ENCODE results near the gene FADS3. TPM values are rescaled to one million over a fixed set of nuclear protein-coding genes. Genes with fewer than 3 reads are reported as not detected.

FADS3 gene
- total and polyA plus RNA-seq, 2 of the 13 experiments (the other 11 are each of a cell fraction or from before 2014, with no cell fraction given) = 13.4 to 23.2 TPM

DNA sequence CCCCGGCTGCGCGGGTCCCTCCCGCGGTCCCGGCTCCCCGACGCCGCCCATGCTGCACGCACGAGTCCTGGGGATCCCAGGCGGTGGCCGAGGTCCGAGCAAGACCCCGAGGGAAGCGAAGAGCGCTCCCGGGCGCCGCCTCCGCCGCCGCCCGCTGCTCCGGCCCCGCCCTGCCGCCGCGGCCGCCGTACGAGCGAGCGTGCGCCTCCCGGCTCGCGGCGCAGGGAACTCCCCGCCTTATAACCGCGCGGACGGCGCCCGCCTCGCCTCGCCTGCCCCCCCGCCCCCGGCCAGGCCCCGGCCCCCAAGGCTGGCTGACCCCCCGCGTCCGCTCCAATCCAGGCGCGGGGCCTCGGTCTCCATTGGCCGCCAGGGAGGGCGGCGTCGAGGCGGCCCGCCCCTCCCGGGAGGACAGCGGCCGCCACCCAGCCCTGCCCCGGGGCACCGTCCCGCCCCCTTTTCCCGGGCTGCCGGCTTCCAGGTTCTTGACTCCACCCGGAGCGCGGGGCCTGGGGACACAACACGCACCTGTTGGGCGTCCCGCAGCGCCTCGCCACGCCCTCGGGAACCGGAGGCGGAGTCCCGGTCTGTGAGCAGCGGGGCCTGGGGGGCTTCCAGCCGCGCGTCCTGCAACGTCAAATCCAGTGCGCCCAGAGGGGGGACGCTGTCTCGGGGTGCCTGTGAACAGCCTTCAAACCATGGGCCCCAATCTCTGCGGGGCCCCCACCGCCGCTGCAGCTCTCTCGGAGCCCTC lies at the start of gene FADS3 (continued):
- TF ChIP-seq TFE3 (CRISPR knock-in tag; IDR thresholded peaks at IDR 0.05) (no peak), ZMYM2 (CRISPR knock-in tag; IDR thresholded peaks at IDR 0.05) (no peak), ZNF33A (CRISPR knock-in tag; IDR thresholded peaks at IDR 0.05; ENCODE audit: borderline replicate concordance) (no peak), ZNF598 (CRISPR knock-in tag; IDR thresholded peaks at IDR 0.05; ENCODE audit: borderline replicate concordance) (0 out of 2 replicates have a peak, but pooled peaks have one; percentile 18), CCDC6 (CRISPR knock-in tag; IDR thresholded peaks at IDR 0.05) (0 out of 2 replicates have a peak, but pooled peaks have one; percentile 27), ZNF138 (CRISPR knock-in tag; IDR thresholded peaks at IDR 0.05; ENCODE audit: low read depth) (no peak), ZNF724P (CRISPR knock-in tag; IDR thresholded peaks at IDR 0.05; ENCODE audit: borderline replicate concordance) (peak; percentile 58; the same call in 1 of the 2 replicates), RXRA (CRISPR knock-in tag; IDR thresholded peaks at IDR 0.05) (peak; percentile 26; the same call in 1 of the 2 replicates), ARHGAP35 (CRISPR knock-in tag; IDR thresholded peaks at IDR 0.05; ENCODE audit: borderline replicate concordance) (0 out of 2 replicates have a peak, but pooled peaks have one; percentile 30), ZNF777 (CRISPR knock-in tag; IDR thresholded peaks at IDR 0.05) (peak; percentile 34; the same call in 1 of the 2 replicates), TMF1 (CRISPR knock-in tag; IDR thresholded peaks at IDR 0.05; ENCODE audit: low read depth) (no peak), SALL1 (CRISPR knock-in tag; IDR thresholded peaks at IDR 0.05) (0 out of 2 replicates have a peak, but pooled peaks have one; percentile 24), POGZ (CRISPR knock-in tag; IDR thresholded peaks at IDR 0.05) (no peak), NFYC (CRISPR knock-in tag; IDR thresholded peaks at IDR 0.05) (peak; percentile 40), MEIS2 (CRISPR knock-in tag; IDR thresholded peaks at IDR 0.05) (no peak)
- TF ChIP-seq, protein P1, sequence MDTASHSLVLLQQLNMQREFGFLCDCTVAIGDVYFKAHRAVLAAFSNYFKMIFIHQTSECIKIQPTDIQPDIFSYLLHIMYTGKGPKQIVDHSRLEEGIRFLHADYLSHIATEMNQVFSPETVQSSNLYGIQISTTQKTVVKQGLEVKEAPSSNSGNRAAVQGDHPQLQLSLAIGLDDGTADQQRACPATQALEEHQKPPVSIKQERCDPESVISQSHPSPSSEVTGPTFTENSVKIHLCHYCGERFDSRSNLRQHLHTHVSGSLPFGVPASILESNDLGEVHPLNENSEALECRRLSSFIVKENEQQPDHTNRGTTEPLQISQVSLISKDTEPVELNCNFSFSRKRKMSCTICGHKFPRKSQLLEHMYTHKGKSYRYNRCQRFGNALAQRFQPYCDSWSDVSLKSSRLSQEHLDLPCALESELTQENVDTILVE (CRISPR knock-in tag; IDR thresholded peaks at IDR 0.05) = peak; percentile 48; the same call in 1 of the 2 replicates
- TF ChIP-seq, protein P2, sequence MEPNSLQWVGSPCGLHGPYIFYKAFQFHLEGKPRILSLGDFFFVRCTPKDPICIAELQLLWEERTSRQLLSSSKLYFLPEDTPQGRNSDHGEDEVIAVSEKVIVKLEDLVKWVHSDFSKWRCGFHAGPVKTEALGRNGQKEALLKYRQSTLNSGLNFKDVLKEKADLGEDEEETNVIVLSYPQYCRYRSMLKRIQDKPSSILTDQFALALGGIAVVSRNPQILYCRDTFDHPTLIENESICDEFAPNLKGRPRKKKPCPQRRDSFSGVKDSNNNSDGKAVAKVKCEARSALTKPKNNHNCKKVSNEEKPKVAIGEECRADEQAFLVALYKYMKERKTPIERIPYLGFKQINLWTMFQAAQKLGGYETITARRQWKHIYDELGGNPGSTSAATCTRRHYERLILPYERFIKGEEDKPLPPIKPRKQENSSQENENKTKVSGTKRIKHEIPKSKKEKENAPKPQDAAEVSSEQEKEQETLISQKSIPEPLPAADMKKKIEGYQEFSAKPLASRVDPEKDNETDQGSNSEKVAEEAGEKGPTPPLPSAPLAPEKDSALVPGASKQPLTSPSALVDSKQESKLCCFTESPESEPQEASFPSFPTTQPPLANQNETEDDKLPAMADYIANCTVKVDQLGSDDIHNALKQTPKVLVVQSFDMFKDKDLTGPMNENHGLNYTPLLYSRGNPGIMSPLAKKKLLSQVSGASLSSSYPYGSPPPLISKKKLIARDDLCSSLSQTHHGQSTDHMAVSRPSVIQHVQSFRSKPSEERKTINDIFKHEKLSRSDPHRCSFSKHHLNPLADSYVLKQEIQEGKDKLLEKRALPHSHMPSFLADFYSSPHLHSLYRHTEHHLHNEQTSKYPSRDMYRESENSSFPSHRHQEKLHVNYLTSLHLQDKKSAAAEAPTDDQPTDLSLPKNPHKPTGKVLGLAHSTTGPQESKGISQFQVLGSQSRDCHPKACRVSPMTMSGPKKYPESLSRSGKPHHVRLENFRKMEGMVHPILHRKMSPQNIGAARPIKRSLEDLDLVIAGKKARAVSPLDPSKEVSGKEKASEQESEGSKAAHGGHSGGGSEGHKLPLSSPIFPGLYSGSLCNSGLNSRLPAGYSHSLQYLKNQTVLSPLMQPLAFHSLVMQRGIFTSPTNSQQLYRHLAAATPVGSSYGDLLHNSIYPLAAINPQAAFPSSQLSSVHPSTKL (CRISPR knock-in tag; IDR thresholded peaks at IDR 0.05) = peak; percentile 10; the same call in 1 of the 2 replicates
- TF ChIP-seq, protein P3, sequence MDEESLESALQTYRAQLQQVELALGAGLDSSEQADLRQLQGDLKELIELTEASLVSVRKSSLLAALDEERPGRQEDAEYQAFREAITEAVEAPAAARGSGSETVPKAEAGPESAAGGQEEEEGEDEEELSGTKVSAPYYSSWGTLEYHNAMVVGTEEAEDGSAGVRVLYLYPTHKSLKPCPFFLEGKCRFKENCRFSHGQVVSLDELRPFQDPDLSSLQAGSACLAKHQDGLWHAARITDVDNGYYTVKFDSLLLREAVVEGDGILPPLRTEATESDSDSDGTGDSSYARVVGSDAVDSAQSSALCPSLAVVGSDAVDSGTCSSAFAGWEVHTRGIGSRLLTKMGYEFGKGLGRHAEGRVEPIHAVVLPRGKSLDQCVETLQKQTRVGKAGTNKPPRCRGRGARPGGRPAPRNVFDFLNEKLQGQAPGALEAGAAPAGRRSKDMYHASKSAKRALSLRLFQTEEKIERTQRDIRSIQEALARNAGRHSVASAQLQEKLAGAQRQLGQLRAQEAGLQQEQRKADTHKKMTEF (CRISPR knock-in tag; IDR thresholded peaks at IDR 0.05) = no peak
- TF ChIP-seq, protein P4, sequence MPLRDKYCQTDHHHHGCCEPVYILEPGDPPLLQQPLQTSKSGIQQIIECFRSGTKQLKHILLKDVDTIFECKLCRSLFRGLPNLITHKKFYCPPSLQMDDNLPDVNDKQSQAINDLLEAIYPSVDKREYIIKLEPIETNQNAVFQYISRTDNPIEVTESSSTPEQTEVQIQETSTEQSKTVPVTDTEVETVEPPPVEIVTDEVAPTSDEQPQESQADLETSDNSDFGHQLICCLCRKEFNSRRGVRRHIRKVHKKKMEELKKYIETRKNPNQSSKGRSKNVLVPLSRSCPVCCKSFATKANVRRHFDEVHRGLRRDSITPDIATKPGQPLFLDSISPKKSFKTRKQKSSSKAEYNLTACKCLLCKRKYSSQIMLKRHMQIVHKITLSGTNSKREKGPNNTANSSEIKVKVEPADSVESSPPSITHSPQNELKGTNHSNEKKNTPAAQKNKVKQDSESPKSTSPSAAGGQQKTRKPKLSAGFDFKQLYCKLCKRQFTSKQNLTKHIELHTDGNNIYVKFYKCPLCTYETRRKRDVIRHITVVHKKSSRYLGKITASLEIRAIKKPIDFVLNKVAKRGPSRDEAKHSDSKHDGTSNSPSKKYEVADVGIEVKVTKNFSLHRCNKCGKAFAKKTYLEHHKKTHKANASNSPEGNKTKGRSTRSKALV (CRISPR knock-in tag; IDR thresholded peaks at IDR 0.05) = 0 out of 2 replicates have a peak, but pooled peaks have one; percentile 0
